Dermis microvascular lymphatic vessel endothelial cell (primary cell): Measurements from ENCODE around the gene TMEM139. TPM values are rescaled to one million over a fixed set of nuclear protein-coding genes. Genes with fewer than 3 reads are reported as not detected.
"Not testable (repeated sequence)": the region's sequence is repeated elsewhere in the genome, so short reads cannot be mapped to it uniquely, and the experiment has no call there.

ENCODE experiments used
- DNase-seq, 2 donors: peaks; one replicate each; pipeline versions ENCODE4 v3.0.0 to v3.0.0-alpha.2; 2010; ENCODE audit warnings: low read depth in 2 of 2
- total RNA-seq: library from RNA; depleted of rRNA; stranded (reverse); fragments of >200 nt; gene quantifications from 2 replicates; pipeline ENCODE4 v1.2.1, GENCODE V29; 2014

Gene TMEM139
- total RNA-seq, 1 donor from 2014 or later: not detected

- DNase-seq: no peak
Observed at GRCh38 chr7:143288836-143289235, 4.1 kb downstream of the TMEM139 start.

DNA sequence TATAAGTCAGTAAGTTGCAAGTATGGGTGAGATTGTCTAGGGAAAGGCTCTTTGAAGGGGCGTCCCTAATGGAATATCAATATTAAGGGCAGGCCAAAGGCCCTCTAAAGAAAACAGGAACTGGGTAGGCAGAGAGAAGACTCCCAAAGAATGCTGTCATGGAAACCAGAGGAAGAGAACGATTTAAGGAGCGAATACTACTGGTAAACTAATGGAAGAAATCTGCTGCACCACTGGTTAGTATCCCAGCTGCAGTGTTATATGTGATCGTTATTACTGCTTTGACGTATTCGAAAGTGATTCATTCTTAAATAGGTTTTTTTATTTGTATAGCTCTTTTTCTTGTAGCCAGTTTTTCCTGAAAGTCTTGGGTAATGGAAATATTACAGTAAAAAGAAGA is 4.7 kb downstream of the TMEM139 start:
- no peak for DNase-seq

- DNase-seq: not testable (repeated sequence)
Observed at GRCh38 chr7:143289888-143290287, 5.1 kb downstream of the TMEM139 start.

DNA sequence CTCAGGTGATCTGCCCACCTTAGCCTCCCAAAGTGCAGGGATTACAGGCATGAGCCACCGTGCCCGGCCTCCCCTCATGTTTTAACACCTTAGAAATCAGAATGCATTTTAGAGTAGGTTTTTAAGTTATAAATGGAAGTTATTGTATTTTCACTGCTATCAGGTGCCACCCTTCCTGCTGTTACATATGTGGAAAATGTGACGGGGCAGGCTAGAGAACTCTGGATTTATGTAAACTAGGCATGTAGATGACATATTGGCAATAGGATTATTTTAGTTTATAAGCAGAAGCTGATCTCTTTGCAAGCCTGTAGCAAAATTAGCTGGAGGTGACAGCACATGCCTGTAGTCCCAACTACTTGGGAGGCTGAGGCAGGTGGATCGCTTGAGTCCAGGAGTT is 5.5 kb downstream of the TMEM139 start:
- DNase-seq: no peak

DNA sequence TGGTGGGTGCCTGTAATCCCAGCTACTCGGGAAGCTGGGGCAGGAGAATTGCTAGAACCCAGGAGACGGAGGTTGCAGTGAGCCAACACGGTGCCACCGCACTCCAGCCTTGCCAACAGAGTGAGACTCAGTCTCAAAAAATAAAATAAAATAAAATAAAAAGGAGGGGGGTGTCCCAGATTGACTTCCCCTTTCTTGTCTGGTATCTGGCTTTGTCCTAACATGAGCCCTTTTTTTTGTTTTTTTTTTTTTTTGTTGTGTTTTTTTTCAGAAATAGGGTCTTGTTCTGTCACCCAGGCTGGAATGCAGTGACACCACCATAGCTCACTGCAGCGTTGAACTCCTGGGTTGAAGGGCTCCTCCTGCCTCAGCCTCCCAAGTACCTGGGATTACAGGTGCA is 8.1 kb downstream of the TMEM139 start:
- no peak for DNase-seq

DNA sequence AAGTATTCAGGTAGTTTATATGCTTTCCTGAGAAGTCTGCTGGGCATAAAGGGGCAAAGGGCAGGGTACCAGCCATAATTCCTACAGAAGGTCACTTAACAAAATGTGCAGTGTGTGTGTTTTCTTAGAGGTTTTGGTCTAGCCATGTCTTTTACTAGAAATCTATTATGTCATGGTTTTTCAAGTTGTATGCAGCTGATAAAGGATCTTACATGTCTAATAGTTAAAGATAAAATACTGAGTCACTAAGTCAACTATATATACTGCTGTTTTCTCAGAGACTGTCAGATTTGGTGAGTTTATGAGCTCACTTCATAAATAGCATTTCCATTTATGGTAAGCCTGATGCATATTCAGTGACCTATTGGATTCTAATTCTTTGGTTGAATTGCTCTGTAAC is 11.1 kb downstream of the TMEM139 start:
- DNase-seq: peak in 1 of 2 donors; percentile 57

DNA sequence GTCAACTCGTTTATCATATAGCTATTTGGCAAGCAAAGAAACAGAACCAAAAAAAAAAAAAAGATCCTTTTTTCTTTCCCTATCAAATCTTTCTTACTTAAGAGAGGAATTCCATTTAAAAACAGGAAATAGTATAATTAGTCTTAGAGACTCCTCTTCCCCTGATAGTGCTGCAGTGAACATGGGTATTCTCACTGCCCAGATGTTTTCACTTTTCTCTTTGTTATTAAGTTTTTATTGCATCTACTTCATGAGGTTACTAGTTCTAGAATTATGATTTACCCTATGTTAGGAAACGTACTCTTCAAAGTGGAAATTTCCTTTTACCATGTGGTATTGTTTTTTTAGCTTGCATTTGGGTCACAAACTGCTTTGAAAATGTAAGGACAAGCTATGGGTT is 11.9 kb downstream of the TMEM139 start:
- no peak for DNase-seq

DNA sequence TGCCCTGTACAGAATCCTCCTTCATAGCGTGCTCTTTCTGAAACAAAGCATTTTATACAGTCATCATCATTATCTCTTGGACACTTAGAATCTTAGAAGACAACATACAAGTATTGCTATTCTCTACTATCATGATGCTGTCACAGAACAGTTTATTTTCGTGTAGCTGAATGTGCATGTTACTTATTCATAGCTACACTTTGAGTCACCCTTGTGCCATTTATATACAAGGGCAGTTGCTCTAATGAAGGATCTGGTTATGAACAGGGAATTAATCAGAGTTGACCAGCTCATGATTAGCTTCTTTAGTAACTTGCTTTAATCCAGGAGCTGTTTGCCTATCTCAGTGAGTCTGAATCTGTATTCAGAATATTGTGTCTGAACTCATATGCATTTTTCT is 14.6 kb downstream of the TMEM139 start:
- DNase-seq: no peak

GRCh38 chr7:143299840-143300239 is 15.1 kb downstream of the TMEM139 start:
- DNase-seq: peak in 1 of 2 donors; percentile 41

GRCh38 chr7:143300959-143301935 is 16.5 kb downstream of the TMEM139 start:
- DNase-seq: no peak

DNA sequence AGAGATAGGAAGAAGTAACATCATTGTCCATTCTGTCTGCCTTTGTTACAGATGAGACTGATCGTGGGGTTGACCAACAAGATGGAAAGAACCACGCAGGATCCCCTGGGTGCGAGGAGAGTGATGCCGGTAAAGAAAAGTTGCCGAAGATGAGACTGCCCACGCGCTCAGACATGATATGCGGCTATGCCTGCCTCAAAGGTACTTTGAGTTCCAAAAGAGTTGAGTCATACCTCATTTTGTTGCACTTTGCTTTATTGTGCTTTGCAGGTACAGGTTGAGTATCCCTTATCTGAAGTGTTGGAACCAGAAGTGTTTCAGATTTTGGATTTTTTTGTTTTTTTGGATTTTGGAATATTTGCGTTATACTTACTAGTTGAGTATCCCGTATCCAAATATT is 19.0 kb downstream of the TMEM139 start:
- DNase-seq: no peak

GRCh38 chr7:143304938-143305337 is 20.2 kb downstream of the TMEM139 start:
- no peak for DNase-seq

DNA sequence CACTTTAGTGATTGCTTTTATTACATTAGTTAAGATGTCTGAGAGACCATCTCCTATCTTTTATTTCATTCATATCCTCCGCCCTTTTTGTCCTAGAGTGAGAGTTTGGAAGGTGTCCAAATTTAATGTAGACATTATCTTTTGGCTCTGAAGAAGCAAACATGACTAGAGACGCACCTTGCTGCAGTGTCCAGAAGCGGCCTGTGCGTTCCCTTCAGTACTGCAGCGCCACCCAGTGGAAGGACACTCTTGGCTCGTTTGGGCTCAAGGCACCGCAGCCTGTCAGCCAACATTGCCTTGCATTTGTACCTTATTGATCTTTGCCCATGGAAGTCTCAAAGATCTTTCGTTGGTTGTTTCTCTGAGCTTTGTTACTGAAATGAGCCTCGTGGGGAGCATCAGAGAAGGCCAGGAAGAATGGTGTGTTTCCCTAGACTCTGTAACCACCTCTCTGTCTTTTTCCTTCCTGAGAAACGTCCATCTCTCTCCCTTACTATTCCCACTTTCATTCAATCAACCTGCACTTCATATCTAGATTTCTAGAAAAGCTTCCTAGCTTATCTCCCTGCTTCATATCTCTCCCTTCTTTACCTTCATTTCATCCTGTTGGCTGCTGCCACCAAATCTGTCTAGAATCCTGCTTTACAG is 20.8 kb downstream of the TMEM139 start:
- peak in 1 of 2 donors; percentile 65 for DNase-seq

DNA sequence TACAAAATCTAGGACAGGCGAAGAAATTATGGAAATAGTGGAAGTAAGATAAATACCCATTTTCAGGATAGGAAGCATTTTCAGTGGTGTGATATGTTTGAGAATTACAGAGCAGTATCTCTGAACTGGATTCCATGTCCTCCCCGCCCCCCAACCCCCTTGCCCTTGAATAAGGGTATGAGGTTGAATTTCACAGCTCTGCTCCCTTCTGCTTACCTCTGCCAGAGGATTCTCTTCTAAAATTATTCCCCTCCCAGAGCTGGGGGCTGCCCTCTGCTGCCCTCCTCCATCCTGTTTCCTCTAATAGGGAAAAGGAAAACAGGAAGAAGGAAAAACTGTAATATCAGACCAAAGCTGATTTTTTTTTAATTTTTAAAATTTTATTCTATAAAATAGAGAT is 23.9 kb downstream of the TMEM139 start:
- DNase-seq: no peak

GRCh38 chr7:143314127-143314526 is 29.4 kb downstream of the TMEM139 start:
- no peak for DNase-seq

DNA sequence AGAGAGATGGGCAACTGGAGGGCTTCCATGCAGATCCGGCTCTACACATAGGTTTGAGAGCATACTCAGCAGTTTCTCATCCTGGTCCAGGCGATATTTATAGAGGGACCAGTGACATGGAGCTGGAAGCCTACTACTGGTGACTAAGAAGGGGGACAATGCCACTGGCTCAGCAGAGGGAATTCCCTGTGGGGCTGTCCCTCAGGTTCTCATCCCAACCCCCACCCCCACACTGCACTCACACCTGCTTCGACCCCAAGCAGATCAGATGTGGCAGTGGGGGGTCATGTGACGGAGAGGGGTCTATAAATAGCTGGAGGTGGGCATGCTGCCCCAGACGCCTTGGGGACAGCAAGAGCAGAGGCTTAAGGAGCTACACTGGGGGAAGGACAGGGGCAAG is 31.0 kb downstream of the TMEM139 start, which contains the start of gene CLCN1:
Gene CLCN1 (plus strand): TSS at position 336 of the 400 bp plus-strand sequence. CDS start 102 bp downstream, outside the sequence.
- DNase-seq: no peak

- DNase-seq: no peak
Observed at GRCh38 chr7:143316492-143316891, 31.7 kb downstream of the TMEM139 start.

- no peak for DNase-seq
Observed at GRCh38 chr7:143318661-143319060, 33.9 kb downstream of the TMEM139 start.

DNA sequence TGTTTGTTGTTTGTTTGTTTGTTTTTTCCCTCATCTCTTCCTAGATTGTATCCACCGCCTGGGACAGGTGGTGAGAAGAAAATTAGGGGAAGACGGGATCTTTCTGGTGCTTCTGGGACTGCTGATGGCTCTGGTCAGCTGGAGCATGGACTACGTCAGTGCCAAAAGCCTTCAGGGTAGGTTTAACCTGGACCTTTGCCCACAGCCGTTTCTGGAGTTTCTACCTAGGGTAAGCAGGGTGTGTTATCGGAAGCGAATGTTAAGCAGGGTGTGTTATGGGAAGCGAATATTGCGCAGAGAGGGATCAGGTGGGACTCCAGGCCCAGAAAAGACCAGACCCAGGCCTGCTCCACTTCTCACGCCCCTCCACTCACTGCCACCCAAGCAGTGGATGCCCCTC is 35.9 kb downstream of the TMEM139 start:
- no peak for DNase-seq

- DNase-seq: no peak
Observed at GRCh38 chr7:143321242-143321641, 36.5 kb downstream of the TMEM139 start.

DNA sequence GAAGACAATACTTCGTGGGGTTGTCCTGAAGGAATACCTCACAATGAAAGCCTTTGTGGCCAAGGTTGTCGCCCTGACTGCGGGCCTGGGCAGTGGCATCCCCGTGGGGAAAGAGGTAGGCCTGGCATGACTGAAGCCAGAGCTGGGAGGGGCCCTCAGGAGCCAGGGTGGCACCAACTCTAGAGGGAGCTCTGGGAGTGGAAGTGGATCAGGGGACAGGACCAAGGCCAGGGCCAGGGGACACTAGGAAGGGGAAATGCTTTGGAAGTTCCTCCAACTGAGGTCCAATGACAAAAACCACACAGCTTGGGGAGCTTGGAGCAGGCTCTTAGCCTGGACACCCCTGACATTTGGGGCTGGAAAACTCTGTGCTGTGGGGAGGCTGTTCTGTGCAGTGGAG is 37.0 kb downstream of the TMEM139 start:
- DNase-seq: no peak

DNA sequence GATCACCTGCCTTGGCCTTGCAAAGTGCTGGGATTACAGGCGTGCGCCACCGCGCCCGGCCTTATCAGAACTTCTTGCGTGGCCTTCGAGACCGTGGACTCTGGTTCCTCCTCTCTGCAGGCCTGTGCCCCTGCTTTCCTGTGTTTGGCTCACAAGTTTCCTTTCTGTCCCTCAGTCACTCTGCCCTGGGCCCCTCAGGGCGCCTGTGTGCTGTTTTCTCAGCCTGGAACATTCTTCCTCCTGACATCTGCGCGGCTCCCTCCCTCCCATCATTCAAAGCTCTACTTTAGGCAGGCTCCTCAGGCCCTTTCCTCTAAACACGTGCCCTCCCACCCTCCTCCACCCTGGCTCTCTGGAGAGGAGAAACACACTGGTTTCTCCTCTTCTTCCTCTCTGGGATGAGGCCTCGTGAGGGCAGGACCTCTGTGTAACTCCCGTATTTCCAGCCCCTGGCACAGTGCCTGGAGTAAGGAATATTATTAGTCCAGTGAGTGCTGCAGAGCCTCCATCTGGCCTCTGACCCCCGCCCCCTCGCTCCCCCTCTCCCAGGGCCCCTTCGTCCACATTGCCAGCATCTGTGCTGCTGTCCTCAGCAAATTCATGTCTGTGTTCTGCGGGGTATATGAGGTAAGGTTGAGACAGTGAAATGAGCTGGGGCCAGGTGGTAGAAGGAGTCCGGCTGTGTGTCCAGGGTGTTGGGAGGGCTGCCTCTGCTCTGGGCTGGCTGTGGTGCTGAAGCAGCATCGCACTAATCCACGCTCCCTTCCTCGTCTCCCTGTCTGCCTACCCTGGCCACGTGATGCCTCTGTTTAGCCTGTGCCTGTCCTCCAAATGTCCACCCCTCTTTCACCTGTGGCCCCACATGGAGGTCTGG is 38.2 kb downstream of the TMEM139 start:
- DNase-seq: peak in 1 of 2 donors; percentile 8
